Aorta (tissue), 5 donors: ENCODE results near the gene LBP. TPM values are rescaled to one million over a fixed set of nuclear protein-coding genes. Genes with fewer than 3 reads are reported as not detected.

Source experiments
- ATAC-seq: fragments of 200-7000 bp; cut with Tn5 transposase; one replicate; pipeline ENCODE4 v1.9.1; 2022; ENCODE audit warnings: moderate library complexity; ENCODE audit not compliant: low FRiP score
- DNase-seq, 2 donors: peaks; one replicate each; pipeline ENCODE4 v3.0.0-alpha.2; 2020
- H3K27ac ChIP-seq, 2 donors: one replicate each; pipeline ENCODE4 v1.5.1; 2013; ENCODE audit warnings: low read length in 2 of 2, mild to moderate bottlenecking in 2 of 2, moderate library complexity in 2 of 2, control low read depth in 1 of 2, inconsistent platforms in 1 of 2, low read depth in 1 of 2
- H3K27me3 ChIP-seq, 2 donors: one replicate each; pipeline ENCODE4 v1.6.1; 2013; ENCODE audit warnings: control low read depth in 1 of 2, low read length in 1 of 2, mild to moderate bottlenecking in 1 of 2, moderate library complexity in 1 of 2; ENCODE audit not compliant: insufficient read depth in 2 of 2, control insufficient read depth in 1 of 2
- H3K36me3 ChIP-seq, 2 donors: one replicate each; pipeline ENCODE4 v1.6.1; 2013; ENCODE audit warnings: control low read depth in 1 of 2, low read length in 1 of 2, mild to moderate bottlenecking in 1 of 2; ENCODE audit not compliant: insufficient read depth in 2 of 2, control insufficient read depth in 1 of 2
- H3K4me1 ChIP-seq, 2 donors: one replicate each; pipeline ENCODE4 v1.6.1; 2013; ENCODE audit warnings: low read length in 2 of 2, control low read depth in 1 of 2, mild to moderate bottlenecking in 1 of 2, moderate library complexity in 1 of 2; ENCODE audit not compliant: insufficient read depth in 2 of 2, control insufficient read depth in 1 of 2
- H3K4me3 ChIP-seq, 2 donors: one replicate each; pipeline ENCODE4 v1.5.1; 2013; ENCODE audit warnings: low read length in 2 of 2, control low read depth in 1 of 2, mild to moderate bottlenecking in 1 of 2
- H3K9me3 ChIP-seq: one replicate; pipeline ENCODE4 v1.6.1; 2013; ENCODE audit warnings: mild to moderate bottlenecking, low read length; ENCODE audit not compliant: control insufficient read depth
- WGBS, 2 donors: extraction: QIAGEN DNeasy Blood & Tissue Kit; methylation state at CpG; one replicate each; pipeline ENCODE4 v1.1.7; 2013; 5-methylcytosine and 5-hydroxymethylcytosine counted together
- intact Hi-C, 2 donors: fragments of 100-400 bp; cut with DNase I; formaldehyde crosslinking; loops; one replicate each; pipeline versions ENCODE4 v1.14.2 to v1.15.0; 2022
- polyA plus RNA-seq, 2 donors: library from polyadenylated mRNA; stranded (reverse); fragments of 200-250 nt; gene quantifications; one replicate each; pipeline ENCODE4 v1.2.3, GENCODE V29; 2013
- total RNA-seq, 2 donors: library from RNA; stranded (reverse); fragmentation: NEBNext Ultra II Directional; extraction: Animal tissue kit (Norgen Biotek cat#: 25700); gene quantifications; one replicate each; pipeline ENCODE4 v1.2.1, GENCODE V29; 2021
- donor health status: healthy with polysubstance abuse.
- donor health status: Bipolar disorder and iron deficiency.
- donor health status: DM: no; HTN: no; CAD: no.
- donor health status: DM: no; HTN: no; CAD: no.
- donor health status: DM: yes; HTN: yes; CAD: no.

LBP gene
- total and polyA plus RNA-seq, 4 donors: 0.20 to 7.8 (median 1.5) TPM

DNA sequence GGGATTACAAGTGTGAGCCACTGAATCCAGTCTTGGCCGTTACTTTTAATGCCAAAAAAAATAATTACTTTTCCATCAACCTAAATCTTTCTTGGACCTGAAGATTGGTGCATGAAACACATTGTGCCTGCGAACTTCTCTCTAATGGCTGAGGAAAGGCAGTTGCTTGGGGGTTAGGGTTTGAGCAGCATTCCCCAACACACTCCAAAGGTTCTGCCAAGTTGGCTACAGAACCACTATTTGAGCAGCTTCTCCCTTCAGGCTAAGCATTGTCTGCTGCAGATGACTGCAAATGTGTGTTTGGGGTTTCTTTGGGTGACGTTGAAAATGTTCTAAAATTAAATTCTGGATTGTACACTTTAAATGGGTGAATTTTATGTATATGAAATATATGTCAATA is 6.3 kb upstream of the LBP start:
- Histone ChIP-seq H3K27ac (no peak overlapping the region), H3K4me3 (no peak overlapping the region), H3K27me3 (no peaks in the 10 kb centered on the region), H3K4me1 (no peaks in the 10 kb centered on the region), H3K36me3 (no peaks in the 10 kb centered on the region), H3K9me3 (peaks cover 5% of the 10 kb centered on the region)
- WGBS, 2 donors: 14 to 23% methylated on average over 3 of the region's 3 CpGs
- intact Hi-C loops: loop anchor here in 1 of 2 donors (10.0 kb wide), 1 partner anchor 65 kb away; no protein-coding TSS in a partner anchor
- no peak for DNase-seq
- no peak for ATAC-seq

DNA sequence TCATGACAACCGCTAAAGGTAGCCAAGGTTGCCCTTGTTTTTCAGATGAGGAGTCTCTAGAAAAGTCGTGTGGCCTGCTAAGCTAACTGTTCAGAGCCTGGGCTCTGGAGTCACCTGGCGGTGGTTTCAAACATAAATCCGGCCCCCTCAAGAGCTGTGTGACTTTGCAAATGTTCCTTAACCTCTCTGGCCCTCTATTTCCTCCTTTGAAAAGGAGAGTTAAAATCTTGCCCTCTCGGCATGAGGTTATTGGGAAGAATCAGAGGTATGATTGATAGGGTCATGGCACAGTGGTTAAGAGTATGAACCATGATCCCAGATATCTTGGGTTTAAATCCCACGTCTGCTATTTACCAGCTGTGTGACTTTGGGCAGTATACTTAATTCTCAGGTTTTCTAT is 5.6 kb upstream of the LBP start:
- no peak overlapping the region for H3K4me3 ChIP-seq
- no peak overlapping the region for H3K27ac ChIP-seq
- H3K27me3 ChIP-seq: no peaks in the 10 kb centered on the region
- H3K4me1 ChIP-seq: no peaks in the 10 kb centered on the region
- peaks cover 5% of the 10 kb centered on the region for H3K9me3 ChIP-seq
- DNase-seq (no peak), ATAC-seq (no peak)
- intact Hi-C loops: loop anchor here in 1 of 2 donors (10.0 kb wide), 1 partner anchor 64 kb away; no protein-coding TSS in a partner anchor
- H3K36me3 ChIP-seq: no peaks in the 10 kb centered on the region
- WGBS, 2 donors: 82 to 89% methylated on average over 6 of the region's 6 CpGs

DNA sequence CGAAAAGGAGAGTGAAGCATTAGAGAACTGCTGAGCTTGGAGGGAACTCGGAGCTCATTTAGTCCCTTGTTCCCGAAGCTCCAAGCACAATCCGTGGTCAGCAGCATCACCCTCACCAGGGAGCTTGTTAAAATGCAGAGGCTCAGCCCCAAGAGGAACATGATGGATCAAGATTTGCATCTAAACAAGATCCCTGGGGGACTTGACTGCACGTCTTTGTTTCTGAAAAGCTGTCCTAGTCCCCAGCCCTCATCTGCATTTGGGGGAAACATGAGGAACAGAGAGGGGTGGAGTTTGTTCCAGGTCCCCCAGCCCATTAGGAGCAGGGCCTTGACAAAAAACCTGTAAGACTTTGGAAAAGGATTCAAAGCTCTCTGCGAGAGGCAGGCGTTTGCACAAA is 4.1 kb upstream of the LBP start:
- DNase-seq: no peak
- Histone ChIP-seq H3K27me3 (no peaks in the 10 kb centered on the region), H3K27ac (no peak overlapping the region), H3K36me3 (no peaks in the 10 kb centered on the region), H3K4me1 (no peaks in the 10 kb centered on the region), H3K4me3 (no peak overlapping the region), H3K9me3 (peaks cover 5% of the 10 kb centered on the region)
- WGBS, 2 donors: 69 to 72% methylated on average over 7 of the region's 7 CpGs
- intact Hi-C loops: loop anchor here in 1 of 2 donors (10.0 kb wide), 1 partner anchor 63 kb away; no protein-coding TSS in a partner anchor
- ATAC-seq: no peak

DNA sequence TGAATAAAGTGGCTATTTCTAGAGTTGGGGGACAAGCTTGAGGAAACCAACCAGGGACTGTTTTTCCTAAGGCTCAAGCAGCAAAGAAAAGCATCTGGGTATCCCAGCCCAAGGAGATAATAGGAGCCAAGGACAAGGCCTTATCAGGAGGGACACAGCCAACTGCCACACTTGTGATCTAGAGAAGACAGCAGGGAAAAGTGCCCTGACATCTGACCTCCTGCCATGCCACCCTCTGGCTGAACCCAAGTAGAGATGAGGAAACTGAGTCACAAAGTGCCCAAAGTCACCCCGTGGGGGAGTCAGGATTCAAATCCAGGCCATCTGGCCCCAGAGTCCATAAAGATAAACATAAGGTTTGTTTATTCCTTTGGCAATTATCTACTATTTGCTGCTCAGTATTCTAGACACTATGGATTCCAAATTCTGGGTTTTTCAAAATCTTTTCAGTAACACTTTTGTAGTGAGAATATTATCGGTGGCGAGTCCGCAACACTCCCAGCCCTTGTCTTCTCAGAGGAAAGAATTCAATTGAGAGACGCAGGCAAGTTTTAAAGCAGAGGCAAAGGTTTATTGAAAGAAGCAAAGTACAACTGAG is 3.5 kb upstream of the LBP start:
- Histone ChIP-seq H3K27ac (no peak overlapping the region), H3K4me3 (no peak overlapping the region), H3K9me3 (peaks cover 1% of the 10 kb centered on the region), H3K36me3 (no peaks in the 10 kb centered on the region), H3K27me3 (no peaks in the 10 kb centered on the region), H3K4me1 (no peaks in the 10 kb centered on the region)
- intact Hi-C loops: loop anchor here in 1 of 2 donors (10.0 kb wide), 1 partner anchor 62 kb away; no protein-coding TSS in a partner anchor
- WGBS, 2 donors: 61 to 66% methylated on average over 5 of the region's 5 CpGs
- ATAC-seq: no peak
- no peak for DNase-seq

DNA sequence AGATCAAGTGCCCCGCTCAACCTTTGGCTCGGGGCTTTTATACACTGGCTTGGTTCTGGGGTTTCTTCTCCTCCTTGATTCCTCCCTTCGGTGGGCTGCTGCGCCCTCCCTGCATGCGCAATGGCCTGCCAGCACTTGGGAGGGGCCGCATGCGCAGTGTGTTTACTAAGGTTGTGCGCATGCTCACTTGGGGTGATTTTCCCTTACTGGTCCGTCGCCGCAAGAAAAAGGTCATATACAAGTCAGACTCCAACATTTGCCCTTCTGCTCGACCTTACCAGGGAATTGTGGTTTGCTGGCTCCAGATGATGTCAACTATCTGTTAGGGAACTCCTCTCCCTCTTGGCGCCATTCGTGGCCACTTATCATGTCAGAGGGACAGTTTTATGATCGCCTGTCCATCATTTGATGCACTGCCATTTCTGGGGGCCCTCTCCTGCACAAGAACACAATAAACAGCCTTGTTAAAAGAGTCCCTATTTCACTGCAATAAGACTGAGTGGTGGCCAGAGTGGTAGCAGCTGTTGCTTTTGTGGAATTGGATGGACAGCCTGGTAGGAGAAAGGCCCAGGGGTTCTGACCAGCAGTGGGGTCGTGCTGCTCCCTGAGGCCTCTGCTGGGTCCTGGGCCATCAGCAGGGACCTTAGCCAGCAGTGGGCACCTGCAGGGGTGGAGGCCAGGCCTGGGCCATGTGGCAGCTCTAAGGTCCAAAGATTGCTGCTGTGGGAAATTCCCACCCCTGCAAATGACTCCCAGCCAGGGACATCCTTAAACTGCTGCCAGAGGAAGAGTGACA is 2.8 kb upstream of the LBP start:
- Histone ChIP-seq H3K4me3 (no peak overlapping the region), H3K36me3 (no peaks in the 10 kb centered on the region), H3K27me3 (no peaks in the 10 kb centered on the region), H3K27ac (no peak overlapping the region), H3K9me3 (no peaks in the 10 kb centered on the region), H3K4me1 (no peaks in the 10 kb centered on the region)
- intact Hi-C loops: loop anchor here in 1 of 2 donors (10.0 kb wide), 1 partner anchor 61 kb away; no protein-coding TSS in a partner anchor
- WGBS, 2 donors: 24 to 35% methylated on average over 16 of the region's 16 CpGs
- ATAC-seq (peak; percentile 60), DNase-seq (peak; percentile 72 to 81)

DNA sequence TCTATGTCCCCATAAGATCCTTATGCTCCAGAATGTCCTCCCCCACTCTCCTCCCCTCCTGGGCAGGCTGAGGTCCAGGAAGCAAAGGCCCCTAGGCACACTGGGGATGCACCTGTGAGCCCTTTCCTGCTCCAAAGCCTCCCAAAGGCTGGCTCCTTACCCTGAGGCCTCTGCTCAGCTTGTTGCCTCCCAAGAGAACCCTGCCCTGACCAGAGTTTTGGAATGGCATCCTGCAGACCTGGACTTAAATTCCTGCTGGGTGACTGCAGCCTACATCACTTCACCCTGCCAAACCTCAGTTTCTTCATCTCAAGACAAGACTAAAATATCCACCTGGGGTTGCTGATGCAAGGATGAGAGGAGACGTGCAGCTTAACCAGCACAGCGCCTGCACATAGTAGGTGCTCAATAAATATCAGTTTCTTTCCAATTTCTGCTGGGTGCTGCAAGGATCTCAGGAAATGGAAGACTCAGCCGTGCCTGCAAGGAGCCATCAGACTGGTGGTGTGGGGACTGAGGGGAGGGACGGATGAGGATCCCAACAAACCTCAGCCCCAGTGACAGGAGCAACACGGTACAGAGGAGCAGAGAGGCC is 2.1 kb upstream of the LBP start:
- no peaks in the 10 kb centered on the region for H3K36me3 ChIP-seq
- no peaks in the 10 kb centered on the region for H3K27me3 ChIP-seq
- H3K27ac ChIP-seq: no peak overlapping the region
- H3K9me3 ChIP-seq: no peaks in the 10 kb centered on the region
- no peak overlapping the region for H3K4me3 ChIP-seq
- H3K4me1 ChIP-seq: no peaks in the 10 kb centered on the region
- 90 to 91% methylated on average over 5 of the region's 5 CpGs for WGBS, 2 donors
- ATAC-seq (no peak), DNase-seq (no peak)
- intact Hi-C loops: loop anchor here in 1 of 2 donors (10.0 kb wide), 1 partner anchor 61 kb away; no protein-coding TSS in a partner anchor

DNA sequence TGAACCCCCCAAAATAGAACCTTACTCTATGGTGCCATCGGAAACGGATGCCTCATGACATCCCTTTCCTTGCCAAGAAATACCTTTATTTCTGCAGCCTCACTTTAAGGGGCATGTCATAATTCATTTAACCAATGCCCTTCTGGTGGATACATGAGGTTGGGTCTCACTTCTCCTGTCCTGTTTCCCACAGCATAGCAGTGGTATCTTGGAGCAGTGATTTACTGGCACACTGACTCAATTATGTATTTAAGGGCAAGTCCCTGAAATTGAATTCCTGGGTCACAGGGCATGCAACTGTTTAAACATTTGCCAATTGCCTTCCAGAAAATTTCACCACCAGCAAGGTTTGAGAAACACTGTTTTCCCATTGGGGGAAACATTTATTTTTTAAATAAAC is 639 bp upstream of the LBP start:
- H3K27ac ChIP-seq: no peak overlapping the region
- intact Hi-C loops: loop anchor here in 1 of 2 donors (10.0 kb wide), 1 partner anchor 59 kb away; no protein-coding TSS in a partner anchor
- WGBS, 2 donors: 24 to 25% methylated on average over 2 of the region's 2 CpGs
- DNase-seq (no peak), ATAC-seq (no peak)
- H3K27me3 ChIP-seq: no peaks in the 10 kb centered on the region
- H3K9me3 ChIP-seq: no peaks in the 10 kb centered on the region
- no peaks in the 10 kb centered on the region for H3K4me1 ChIP-seq
- H3K4me3 ChIP-seq: no peak overlapping the region
- H3K36me3 ChIP-seq: no peaks in the 10 kb centered on the region

DNA sequence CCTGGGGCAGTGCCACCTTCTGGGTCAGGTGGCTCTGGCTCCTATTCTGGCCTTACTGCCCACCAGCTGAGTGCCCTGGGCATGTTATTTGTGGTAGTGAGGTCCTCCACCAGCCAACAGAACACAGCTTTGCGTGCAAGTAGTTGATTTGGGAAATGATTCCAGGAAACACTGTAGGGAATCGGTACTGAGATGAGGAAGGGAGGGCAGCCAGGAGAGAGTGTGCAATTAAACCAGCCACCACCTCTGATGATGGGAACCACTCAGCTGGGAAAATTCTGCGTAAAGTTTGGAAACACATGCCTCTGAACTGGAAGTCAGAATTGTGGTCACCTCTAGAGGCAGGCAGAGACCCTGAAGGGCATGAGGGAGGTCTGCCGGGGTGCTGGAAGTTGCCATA is 459 bp downstream of the LBP start:
- no peaks in the 10 kb centered on the region for H3K4me1 ChIP-seq
- DNase-seq: no peak
- no peaks in the 10 kb centered on the region for H3K36me3 ChIP-seq
- no peak for ATAC-seq
- no peaks in the 10 kb centered on the region for H3K9me3 ChIP-seq
- WGBS, 2 donors: 61 to 83% methylated on average over 4 of the region's 4 CpGs
- no peak overlapping the region for H3K27ac ChIP-seq
- no peak overlapping the region for H3K4me3 ChIP-seq
- intact Hi-C loops: loop anchor here in 1 of 2 donors (10.0 kb wide), 1 partner anchor 58 kb away; no protein-coding TSS in a partner anchor
- no peaks in the 10 kb centered on the region for H3K27me3 ChIP-seq
